ENCODE results near the gene TBC1D14. TPM values are rescaled to one million over a fixed set of nuclear protein-coding genes. Genes with fewer than 3 reads are reported as not detected.

TBC1D14 gene
- total and polyA plus RNA-seq, 2 of the 8 experiments (the other 6 are each of a cell fraction or from before 2014, with no cell fraction given): 45.6 to 48.2 TPM

GRCh38 chr4:6869944-6870343 lies 39.7 kb upstream of the TBC1D14 start:
- Histone ChIP-seq H2BK12ac (ENCODE audit: low read depth, low read length) (no peak overlapping the region), H3K23ac (ENCODE audit: insufficient read length) (no peak overlapping the region), H3K79me2 (ENCODE audit: control insufficient read depth in 1 of 2, insufficient read depth in 2 of 2, low read length in 2 of 2) (no peaks in the 10 kb centered on the region), H3K79me1 (ENCODE audit: low read depth, low read length) (peaks cover 5% of the 10 kb centered on the region), H4K8ac (ENCODE audit: extremely low read depth, insufficient read depth, low read length) (no peak overlapping the region), H2AK5ac (ENCODE audit: low read depth, low read length) (no peak overlapping the region), H3K18ac (ENCODE audit: extremely low read depth, low read length) (no peak overlapping the region), H3K9me3 (ENCODE audit: insufficient read depth in 2 of 2, low read depth in 1 of 2, low read length in 1 of 2) (no peaks in the 10 kb centered on the region), H3K27ac (ENCODE audit: low read depth, low read length) (no peak overlapping the region), H3K4me2 (ENCODE audit: insufficient read depth in 1 of 2, low read depth in 2 of 2, low read length in 2 of 2) (no peak overlapping the region), H2BK120ac (replicated peaks; ENCODE audit: low read depth, low read length) (no peak overlapping the region), H4K20me1 (replicated peaks in 1 of 2; ENCODE audit: control insufficient read depth in 1 of 2, insufficient read depth in 2 of 2, low read length in 2 of 2) (peaks cover 6 to 7% of the 10 kb centered on the region in 2 experiments), H3K23me2 (ENCODE audit: low read depth, low read length) (no peaks in the 10 kb centered on the region), H2BK5ac (ENCODE audit: low read depth, low read length) (no peak overlapping the region), H3K36me3 (ENCODE audit: control insufficient read depth in 2 of 4, insufficient read depth in 4 of 4, low read length in 3 of 4) (peaks cover 3 to 20% (median 9%) of the 10 kb centered on the region in 4 experiments; a peak in 6 of 8 replicates), H2AFZ (ENCODE audit: low read length) (no peak overlapping the region), H3K4ac (replicated peaks; ENCODE audit: insufficient read length, low read depth, low read length) (no peak overlapping the region), H3K9ac (replicated peaks in 1 of 4; ENCODE audit: extremely low read depth in 1 of 4, low read depth in 3 of 4, low read length in 3 of 4) (no peak overlapping the region), H3K4me1 (replicated peaks in 1 of 4; ENCODE audit: control insufficient read depth in 3 of 4, insufficient read depth in 4 of 4, low read length in 3 of 4) (no peaks in the 10 kb centered on the region), H3K56ac (replicated peaks; ENCODE audit: insufficient read length, low read depth, low read length) (no peak overlapping the region), H2BK20ac (ENCODE audit: low read length) (no peak overlapping the region), H3K4me3 (ENCODE audit: extremely low read depth in 1 of 4, insufficient read depth in 2 of 4, low read depth in 3 of 4, low read length in 4 of 4) (no peak overlapping the region), H4K5ac (ENCODE audit: insufficient read length, low read depth, low read length) (no peak overlapping the region), H3K27me3 (replicated peaks in 1 of 4; ENCODE audit: control insufficient read depth in 3 of 4, extremely low read depth in 1 of 4, insufficient read depth in 3 of 4, low read length in 3 of 4) (no peaks in the 10 kb centered on the region), H4K91ac (replicated peaks; ENCODE audit: insufficient read length, low read length) (no peak overlapping the region), H2BK15ac (ENCODE audit: low read length) (no peak overlapping the region), H3K14ac (ENCODE audit: insufficient read length) (no peak overlapping the region)
- no peak for FAIRE-seq
- ChIA-PET POLR2A (ENCODE audit: partially characterized antibody) (interaction anchor here (0.6 kb wide), 1 partner anchor 40 kb away, joined by 4 read pairs; the partner anchor contains the start of gene TBC1D14), CTCF (ENCODE audit: partially characterized antibody) (interaction anchor here (0.7 to 10.2 kb wide), 3 partner anchors 128 to 150 kb away, joined by 3 to 182 read pairs (median 5); partner anchors contain the start of gene BLOC1S4)
- no peak for DNase-seq (ENCODE audit: low read depth in 1 of 2, low spot score in 2 of 2)
- TF ChIP-seq JUND (IDR thresholded peaks at IDR 0.05; ENCODE audit: low read length): no peak
- TF ChIP-seq GABPA (IDR thresholded peaks at IDR 0.05; ENCODE audit: borderline replicate concordance, insufficient read depth, low read length): no peak
- no peak for TF ChIP-seq SRF (IDR thresholded peaks at IDR 0.05; ENCODE audit: low read depth, low read length)
- TF ChIP-seq PHF8 (conservative IDR thresholded peaks at IDR 0.05; ENCODE audit: low read depth, low read length): no peak
- no peak for TF ChIP-seq BCL11A (IDR thresholded peaks at IDR 0.05; ENCODE audit: low read depth in 2 of 2, low read length in 2 of 2)
- TF ChIP-seq CBX8 (IDR thresholded peaks at IDR 0.05; ENCODE audit: borderline replicate concordance, low read depth, low read length): no peak
- TF ChIP-seq BRCA1 (IDR thresholded peaks at IDR 0.05; ENCODE audit: low read depth, low read length): no peak
- TF ChIP-seq CHD2 (IDR thresholded peaks at IDR 0.05; ENCODE audit: low read length): no peak
- TF ChIP-seq TBP (IDR thresholded peaks at IDR 0.05; ENCODE audit: low read depth, low read length): no peak
- no peak for TF ChIP-seq NRF1 (IDR thresholded peaks at IDR 0.05; ENCODE audit: low read depth, low read length)
- WGBS, 2 experiments (ENCODE audit: extremely low coverage in 1 of 2, insufficient coverage in 1 of 2, insufficient read length in 1 of 2, insufficient replicate concordance in 2 of 2, low coverage in 1 of 2, low lambda C conversion rate in 2 of 2, missing lambda C conversion rate in 1 of 2): 88% methylated on average over 2 of the region's 2 CpGs; no CpG with 5 or more reads in 1 of the 2 experiments
